Sciatic nerve (tissue), 2 donors: ENCODE results near the gene KLHDC4. TPM values are rescaled to one million over a fixed set of nuclear protein-coding genes. Genes with fewer than 3 reads are reported as not detected.
A peak's percentile ranks its signal among the peaks of the same experiment; 100 is the strongest.

Source experiments
- ATAC-seq: fragments of 200-7000 bp; cut with Tn5 transposase; one replicate; pipeline ENCODE4 v1.9.1; 2020; ENCODE audit warnings: mild to moderate bottlenecking, moderate library complexity
- DNase-seq: peaks from one replicate; pipeline ENCODE4 v3.0.0-alpha.2; 2020; ENCODE audit warnings: low spot score
- intact Hi-C: fragments of 100-400 bp; cut with DNase I; formaldehyde crosslinking; loops from one replicate; pipeline ENCODE4 v1.14.2; 2022
- total RNA-seq: library from RNA; stranded (reverse); fragmentation: NEBNext Ultra II Directional; extraction: Animal tissue kit (Norgen Biotek cat#: 25700); gene quantifications from one replicate; pipeline ENCODE4 v1.2.1, GENCODE V29; 2021
- donor health status: DM: no; HTN: no; CAD: no.
- donor health status: DM: no; HTN: no; CAD: no.

The KLHDC4 gene
- total RNA-seq, 1 donor from 2014 or later: 41.5 TPM

DNA sequence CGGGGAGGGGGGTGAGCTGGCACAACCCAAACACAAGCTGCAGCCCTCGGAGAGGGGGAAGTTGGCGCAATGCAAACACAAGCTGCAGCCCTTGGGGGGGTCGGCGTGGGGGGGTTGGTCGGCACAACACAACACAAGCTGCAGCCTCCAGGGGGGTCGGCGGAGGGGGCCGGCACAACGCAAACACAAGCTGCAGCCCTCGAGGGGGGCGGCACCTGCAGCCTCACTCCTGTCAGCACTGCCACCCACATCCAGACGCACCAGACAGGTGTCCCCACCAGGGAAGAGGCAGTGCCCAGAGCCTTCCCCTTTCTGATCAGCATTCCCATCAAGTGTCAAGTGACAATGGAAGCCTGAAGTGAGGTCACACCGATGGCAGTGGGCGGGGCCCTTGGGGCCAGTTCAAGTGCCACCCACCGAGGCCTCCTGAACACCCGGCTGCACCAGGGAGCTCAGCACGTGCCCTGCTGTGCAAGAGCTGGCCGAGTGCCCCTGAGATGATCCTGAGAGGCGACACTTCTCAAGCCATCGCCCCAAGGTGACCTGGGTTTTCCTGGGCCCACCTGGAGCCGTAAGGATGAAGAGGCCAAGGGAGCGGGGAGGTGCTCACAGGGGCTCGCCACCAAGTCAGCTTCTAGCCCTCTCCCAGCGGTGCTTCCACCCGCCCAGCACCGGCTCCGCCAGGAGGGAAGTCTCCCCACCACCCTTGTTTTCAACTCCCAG, 59.3 kb downstream of the KLHDC4 start:
- DNase-seq (no peak), ATAC-seq (no peak)
- intact Hi-C loops: no loop called here

DNA sequence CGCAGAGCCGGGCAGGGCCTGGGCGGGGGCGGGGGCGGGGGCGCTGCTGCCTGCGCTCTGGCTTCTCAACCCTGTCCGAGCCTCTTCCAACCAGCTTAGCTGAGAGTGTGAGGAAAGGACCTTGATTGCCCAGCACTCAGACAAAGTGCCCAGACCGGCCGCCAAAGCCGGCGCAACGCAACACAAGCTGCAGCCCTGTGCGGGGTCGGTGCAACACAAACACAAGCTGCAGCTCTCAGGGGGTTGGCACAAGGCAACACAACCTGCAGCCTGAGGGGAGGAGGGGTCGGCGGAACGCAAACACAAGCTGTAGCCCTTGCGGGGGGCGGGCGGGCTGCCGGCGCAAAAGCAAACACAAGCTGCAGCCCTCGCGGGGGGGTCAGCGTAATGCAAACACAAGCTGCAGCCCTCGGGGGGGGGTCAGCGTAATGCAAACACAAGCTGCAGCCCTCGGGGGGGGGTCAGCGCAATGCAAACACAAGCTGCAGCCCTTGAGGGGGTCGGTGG, 60.0 kb downstream of the KLHDC4 start:
- DNase-seq: no peak
- ATAC-seq: no peak
- intact Hi-C loops: no loop called here

DNA sequence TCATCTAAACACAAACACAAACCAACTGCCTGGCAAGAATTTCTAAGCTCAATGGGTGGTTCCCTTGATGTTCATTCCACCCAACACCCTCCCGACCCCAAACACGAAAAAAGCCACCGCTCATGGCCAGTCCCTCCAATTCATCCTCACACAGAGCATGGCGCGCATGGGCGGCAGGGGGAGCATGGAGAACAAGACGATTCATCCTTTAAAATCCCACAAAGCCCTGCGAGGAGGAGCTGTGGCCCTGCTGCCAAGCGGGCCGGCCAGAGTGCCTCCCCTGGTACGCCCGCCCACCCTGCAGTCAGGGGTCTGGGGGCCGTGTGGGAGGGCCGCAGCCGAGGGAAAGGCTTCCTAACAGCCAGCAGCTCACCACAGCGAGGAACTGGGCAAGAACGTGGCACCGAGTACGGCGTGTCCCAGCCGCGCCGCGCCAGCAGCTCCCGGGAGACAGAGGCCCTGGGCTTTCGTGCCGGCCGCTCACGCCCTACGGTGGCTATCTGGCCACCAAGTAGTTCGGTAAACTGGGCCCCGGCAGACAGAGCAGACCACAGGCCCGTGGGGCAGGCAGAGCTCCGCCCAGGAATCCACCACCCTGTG, 60.9 kb downstream of the KLHDC4 start:
- ATAC-seq (no peak), DNase-seq (no peak)
- intact Hi-C loops: no loop called here

DNA sequence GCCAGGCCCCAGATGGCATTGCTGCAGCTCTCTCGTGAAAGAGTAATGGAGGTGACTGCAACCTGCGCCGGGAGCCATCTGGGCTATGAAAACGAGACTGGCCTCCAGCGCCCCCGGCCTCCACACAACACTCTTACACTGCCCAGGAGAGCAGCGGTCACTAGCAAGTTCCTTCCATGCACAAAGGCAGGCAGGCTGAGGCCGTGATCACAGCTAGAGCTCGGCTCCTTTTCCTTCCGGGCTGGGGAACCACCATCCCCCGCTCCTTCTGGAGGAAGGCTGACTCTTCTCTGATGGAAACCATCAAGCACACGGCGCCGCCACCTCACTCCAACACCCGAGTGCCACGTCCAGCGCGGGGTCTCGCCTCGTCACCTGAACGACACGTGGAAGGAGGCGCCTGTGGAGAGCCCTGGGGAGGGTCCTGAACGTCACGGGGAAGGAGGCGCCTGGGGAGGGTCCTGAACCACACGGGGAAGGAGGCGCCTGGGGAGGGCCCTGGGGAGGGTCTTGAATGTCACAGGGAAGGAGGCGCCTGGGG, 61.9 kb downstream of the KLHDC4 start:
- intact Hi-C loops: no loop called here
- DNase-seq (no peak), ATAC-seq (no peak)

DNA sequence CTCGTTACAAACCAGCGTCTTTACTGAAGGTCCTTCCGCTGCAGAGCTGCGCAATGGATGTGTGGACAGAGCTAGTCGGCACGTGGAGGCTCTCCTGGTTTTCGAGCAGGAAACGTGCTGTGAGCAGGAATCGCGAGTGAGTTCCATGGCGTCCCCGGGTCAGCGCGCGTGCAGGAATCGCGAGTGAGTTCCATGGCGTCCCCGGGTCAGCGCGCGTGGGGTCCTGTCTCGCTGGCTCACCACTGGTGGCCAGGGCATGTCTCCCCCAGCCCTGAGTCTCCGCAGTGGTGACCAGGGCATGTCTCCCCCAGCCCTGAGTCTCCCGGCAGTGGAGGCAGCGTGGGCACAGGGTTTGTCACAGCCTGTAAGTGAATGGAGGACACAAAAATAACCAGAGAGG, 62.7 kb downstream of the KLHDC4 start:
- ATAC-seq: no peak
- DNase-seq: no peak
- intact Hi-C loops: no loop called here

DNA sequence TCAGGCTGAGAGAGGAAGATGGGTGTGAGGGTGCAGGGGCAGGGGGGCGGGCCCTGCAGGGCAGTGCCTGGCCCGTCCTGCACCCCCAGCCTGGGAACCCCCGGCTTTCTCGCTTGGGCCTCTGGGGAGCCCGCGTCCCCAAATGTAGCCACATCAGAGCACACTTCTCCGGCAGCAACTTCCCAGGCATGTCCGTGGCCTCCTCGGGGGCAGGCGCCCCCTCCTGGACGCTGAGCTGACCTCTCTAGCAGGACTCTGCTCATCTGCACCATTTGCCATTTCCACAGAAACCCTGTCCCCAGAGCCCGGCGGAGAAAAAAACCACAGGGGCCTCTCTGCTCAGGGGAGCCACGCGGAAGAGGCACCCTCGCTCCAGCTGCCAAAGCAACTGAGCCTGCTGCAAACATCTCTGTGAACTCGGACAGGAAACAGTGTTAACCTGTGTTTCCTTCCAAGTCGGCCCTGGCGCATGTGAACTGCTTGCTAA, 63.4 kb downstream of the KLHDC4 start:
- ATAC-seq: peak; percentile 40
- DNase-seq: no peak
- intact Hi-C loops: no loop called here

DNA sequence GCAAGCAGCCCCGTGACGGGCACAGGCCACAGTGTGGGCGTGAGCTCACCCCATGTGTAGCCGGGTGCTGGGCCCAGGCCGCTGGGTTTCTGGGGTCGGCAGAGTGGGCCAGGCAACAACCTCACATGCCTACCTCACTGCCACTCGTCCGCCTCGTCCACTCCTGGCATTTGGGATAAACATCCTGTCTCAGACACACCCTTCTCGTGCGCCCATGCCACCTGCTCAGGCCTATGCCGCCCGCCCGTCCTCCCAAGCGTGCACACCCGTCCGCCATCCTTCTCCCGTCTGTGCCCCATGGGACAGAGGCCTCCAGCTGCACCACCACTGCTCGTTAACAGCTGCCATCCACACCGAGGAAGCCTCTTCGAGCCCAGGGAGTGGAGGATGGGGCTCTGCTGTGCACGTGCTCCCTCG, 64.3 kb downstream of the KLHDC4 start:
- intact Hi-C loops: no loop called here
- ATAC-seq (no peak), DNase-seq (no peak)

DNA sequence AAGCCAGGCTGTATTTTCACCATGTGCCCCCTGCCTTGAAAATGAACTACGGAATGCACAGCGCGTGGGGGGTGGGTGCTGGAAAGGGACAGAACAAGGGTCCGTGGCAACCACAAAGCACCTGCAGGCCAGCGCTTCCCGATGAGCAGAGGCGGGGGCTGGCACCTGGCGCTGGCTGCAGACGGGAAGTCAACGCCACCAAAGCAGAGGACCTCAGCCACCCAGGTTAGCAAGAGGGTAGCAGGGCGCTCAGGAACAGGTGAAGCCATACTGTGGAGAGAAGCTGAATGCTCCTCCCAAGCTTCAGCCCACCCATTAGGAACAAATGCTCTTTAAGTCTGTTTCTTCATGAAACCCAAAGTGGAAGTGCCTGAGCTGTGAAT, 64.7 kb downstream of the KLHDC4 start:
- ATAC-seq (no peak), DNase-seq (no peak)
- intact Hi-C loops: no loop called here

DNA sequence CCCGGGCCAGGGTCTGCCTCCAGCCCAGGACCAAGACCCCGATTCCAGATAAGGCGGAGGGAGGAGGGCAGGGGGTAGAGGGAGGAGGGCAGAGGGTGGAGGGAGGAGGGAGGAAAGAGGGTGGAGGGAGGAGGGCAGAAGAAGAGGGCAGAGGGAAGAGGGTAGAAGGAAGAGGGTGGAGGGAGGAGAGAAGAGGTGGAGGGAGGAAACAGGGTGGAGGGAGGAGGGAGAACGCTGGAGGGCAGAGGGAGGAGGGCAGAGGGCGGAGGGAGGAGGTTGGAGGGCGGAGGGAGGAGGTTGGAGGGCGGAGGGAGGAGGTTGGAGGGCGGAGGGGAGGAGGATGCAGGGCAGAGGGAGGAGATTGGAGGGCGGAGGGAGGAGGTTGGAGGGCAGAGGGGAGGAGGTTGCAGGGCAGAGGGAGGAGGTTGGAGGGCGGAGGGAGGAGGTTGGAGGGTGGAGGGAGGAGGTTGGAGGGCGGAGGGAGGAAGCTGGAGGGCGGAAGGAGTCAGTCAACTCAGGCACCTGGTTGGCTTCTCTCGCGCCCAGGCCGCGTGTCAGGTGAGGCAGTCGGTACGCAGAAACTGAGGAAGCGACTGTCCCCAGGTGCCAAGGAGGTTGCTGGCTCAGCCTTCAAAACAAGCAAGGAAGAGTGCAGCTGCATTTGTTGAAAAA, 65.2 kb downstream of the KLHDC4 start:
- ATAC-seq: no peak
- DNase-seq: no peak
- intact Hi-C loops: no loop called here

DNA sequence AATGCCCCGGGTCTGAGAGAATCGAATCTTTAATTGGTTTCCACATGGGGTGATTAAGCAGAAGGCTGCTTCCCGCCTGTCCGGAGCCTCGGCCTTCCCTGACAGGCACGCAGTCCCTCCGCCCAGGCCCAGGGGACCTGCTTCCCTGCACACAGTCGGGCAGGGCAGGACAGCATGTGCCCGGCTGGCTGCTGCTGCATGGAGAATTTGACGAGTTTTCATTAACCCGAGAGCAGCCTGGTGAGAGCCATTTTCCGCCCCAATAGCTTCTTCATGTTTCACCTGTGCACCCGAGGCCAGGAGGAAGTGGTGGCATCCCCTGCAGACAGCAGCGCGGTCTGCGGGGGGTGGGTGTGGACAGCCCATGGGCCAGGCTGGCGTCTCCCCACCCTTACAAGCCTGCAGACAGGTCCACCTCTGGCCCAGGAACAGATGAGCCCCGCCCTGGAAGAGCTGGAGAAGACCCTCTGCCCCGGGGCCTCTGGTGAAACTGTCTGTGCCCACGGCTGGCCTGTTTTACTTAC, 67.0 kb downstream of the KLHDC4 start:
- intact Hi-C loops: no loop called here
- no peak for DNase-seq

DNA sequence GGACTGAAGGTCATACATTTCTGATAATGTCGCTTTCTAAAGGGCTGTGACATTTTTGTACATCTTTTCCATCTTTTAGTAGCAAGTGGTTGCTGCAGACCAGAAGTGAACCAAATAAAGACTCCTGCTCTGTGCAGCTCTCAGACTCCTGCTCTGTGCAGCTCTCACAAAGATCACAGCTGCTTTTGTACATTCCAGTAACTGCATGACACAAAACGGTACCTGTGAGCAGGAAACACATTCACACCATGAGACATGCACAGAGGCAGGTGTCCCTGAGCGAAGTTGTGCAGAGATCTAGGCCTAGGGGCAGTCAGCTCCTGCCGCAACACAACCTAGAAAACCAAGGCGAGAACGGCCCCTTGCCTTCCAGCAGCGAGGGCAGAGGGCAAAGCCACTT, 67.5 kb downstream of the KLHDC4 start:
- DNase-seq (no peak), ATAC-seq (no peak)
- intact Hi-C loops: no loop called here

More for the DNA sequence above, 67.0 kb downstream of the KLHDC4 start:
- no peak for ATAC-seq

DNA sequence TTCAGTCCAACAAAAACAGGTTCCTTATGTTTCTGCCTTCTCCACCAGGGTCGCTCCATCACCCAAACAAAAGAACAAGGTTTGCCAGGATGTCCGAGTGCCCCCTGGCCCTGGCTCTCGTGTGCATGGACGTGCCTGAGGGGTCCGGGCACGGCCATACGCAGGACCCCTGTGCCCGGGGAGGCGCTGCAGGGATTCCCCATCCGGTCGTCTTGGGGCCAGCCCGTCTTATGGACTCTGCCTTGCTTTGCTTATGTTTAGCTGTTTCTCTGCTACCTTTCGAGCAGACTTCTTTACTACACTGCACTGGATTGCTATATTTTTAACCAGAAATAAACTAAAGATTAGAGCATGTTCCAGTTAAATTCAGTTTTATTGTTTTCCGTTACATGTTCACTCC, 68.0 kb downstream of the KLHDC4 start:
- no peak for ATAC-seq
- intact Hi-C loops: no loop called here
- no peak for DNase-seq

DNA sequence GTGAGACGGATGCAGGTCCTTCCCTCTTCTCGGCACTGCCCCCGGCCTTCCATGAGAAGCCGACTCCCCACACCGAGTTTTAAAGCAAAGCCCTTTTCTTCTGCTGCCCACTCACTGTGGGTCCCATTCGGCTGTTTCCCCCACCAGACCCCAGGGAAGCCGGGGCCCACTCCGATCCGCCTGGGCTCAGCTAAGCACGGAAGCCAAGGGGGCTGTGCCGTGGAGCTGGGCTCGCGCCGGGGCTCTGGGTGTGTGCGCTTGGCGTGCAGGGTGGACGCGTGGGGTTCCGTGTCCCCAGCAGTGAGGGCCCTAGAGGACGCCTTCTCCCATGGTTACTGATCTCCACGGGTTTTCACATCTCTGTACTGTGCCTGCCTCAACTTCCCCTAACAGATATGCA, 68.5 kb downstream of the KLHDC4 start:
- ATAC-seq: no peak
- intact Hi-C loops: no loop called here

DNA sequence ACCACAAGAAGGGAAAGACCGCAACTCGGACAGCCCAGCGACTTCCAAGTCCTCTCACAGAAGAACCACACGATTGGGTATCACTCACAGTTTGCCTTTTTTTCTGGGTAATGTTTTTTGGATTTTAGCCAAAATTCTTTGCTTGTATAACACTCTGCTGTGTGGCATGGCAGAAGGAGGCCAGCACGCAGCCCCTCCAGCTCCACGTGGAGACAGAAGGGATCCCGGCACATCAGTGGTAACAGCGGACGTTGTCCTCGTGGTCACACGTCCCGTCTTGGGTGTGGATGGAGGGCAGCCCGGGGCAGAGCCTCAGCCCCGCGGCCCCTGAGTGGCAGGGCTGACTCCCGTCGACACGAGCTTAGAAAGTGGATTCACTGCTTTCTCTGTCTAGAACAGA, 69.1 kb downstream of the KLHDC4 start:
- DNase-seq (no peak), ATAC-seq (no peak)
- intact Hi-C loops: no loop called here

More for the DNA sequence above, 68.5 kb downstream of the KLHDC4 start:
- DNase-seq: no peak

DNA sequence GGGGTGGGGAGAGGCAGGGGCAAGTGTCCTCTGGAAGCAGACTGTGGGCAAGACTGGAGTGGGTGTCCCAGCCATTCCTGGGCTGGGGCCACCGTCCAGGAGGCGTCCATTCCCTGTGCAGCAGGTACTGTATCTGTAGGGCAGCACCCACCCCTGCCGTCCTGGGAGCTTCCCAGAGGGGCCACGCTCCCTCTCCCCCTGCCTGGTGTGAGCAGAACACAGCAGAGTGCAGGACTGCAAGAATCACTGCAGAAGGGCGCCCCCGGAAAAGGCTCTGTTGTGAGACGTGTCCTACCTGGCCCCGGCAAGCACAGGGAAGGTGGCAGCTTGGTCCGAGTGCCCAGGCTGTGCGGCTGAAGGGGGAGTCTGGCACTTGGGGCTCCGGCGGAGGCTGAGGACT, 70.3 kb downstream of the KLHDC4 start:
- ATAC-seq (no peak), DNase-seq (no peak)
- intact Hi-C loops: no loop called here

DNA sequence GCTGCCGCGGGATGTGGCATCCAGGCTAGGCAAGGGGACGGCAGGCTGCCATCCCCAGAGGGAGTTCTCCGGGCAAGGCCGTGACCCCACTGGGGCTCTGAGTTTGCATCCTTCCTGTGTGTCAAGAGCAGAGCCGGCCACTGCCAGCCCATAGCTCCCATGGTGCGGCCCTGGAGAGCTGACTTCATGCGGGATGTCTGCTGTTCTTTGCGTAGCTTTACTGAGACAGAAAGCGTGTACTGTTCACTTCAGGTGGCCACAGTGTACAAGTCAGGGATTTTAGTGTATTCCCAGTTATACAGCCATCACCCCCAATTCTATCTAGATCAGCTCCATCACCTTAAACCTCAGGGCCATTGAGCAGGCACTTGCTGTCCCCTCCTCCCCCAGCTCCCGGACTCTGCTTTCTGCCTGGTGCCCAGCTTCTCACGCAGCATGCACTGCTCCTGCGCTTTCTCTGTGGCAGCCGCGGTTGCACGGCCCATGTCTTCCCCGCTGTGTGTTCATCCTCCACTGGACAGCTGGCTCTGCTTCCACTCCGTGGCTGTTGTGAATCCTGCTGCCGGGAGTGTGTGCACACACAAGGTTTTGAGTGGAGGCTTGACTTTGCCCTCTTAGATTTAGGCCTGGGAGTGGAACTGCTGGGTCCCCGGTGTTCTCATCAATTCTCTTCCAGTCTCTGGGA, 71.2 kb downstream of the KLHDC4 start:
- intact Hi-C loops: no loop called here
- ATAC-seq (no peak), DNase-seq (no peak)

DNA sequence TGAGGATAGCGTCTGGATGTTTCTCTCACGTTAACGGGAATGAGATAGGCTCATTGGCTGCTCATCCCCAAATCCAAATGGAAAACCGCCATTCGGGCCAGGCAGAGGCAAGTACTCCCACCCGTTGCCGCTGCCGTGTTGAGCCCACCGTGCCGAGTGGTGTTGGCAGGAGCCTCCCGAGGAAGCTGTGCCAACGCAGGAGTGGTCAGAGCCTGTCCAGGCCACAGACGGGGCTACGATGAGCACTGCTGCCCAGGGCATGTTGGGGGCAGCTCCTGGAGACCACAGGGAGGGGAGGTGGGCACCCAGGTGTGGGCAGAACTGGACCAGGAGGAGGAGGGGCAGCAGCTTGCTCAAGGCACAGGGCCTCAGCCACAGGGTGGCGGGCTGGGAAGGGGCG, 72.0 kb downstream of the KLHDC4 start:
- ATAC-seq: no peak
- no peak for DNase-seq
- intact Hi-C loops: no loop called here

DNA sequence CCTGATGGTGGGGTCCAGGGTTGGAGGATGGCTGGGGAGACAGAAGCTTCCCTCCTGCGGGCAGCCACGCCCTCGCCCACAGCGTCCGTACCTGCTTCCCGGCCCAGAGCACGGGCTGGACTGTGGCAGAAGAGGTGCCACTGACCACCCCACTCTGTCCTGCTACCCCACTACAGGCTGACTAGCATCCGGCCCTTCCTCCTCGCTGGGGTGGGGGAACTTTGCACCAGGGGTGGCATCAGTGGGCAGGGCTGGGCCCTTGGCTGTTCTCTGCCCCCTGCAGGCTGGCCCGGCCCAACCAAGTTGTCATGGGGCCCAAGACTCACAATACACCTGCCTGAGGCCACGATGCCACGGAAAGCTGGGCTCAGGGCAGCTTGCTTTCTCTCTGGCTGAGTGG, 73.0 kb downstream of the KLHDC4 start:
- intact Hi-C loops: no loop called here
- DNase-seq: no peak

DNA sequence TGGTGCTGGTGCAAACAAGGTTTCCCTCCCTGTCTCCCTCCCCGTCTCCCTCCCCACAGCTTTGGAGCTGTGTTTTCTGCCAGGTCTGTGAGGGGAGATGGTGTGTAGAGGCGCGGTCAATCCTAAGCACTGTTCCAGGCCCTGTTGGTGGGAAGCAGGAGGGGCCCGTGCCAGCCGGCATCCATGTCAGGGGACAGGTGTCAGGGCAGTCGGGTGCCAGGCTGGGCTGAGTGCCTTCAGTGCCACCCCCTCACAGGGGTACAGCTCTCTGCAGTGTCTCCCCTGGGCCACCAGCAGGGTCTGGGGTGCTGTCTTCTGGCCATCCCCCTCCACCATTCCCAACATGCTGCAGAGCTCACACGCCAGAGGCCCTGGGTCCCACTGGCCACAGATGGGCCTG, 73.6 kb downstream of the KLHDC4 start:
- intact Hi-C loops: no loop called here
- ATAC-seq: no peak
- DNase-seq: no peak

More for the DNA sequence above, 73.0 kb downstream of the KLHDC4 start:
- ATAC-seq: no peak
